Fibroblast of peridontal ligament (primary cell): ENCODE measurements around the gene CNTN4.

ENCODE experiments used
- DNase-seq: peaks from one replicate; pipeline ENCODE4 v3.0.0-alpha.2; 2010; ENCODE audit errors: extremely low read depth

Gene CNTN4

GRCh38 chr3:2686816-2687502, 588.3 kb downstream of the CNTN4 start:
- DNase-seq, result no peak

- DNase-seq, result no peak
Observed at GRCh38 chr3:2697589-2697988, 598.9 kb downstream of the CNTN4 start.

- no peak for DNase-seq
Observed at GRCh38 chr3:2701471-2701870, 602.8 kb downstream of the CNTN4 start.

GRCh38 chr3:2706144-2706835, 607.6 kb downstream of the CNTN4 start:
- DNase-seq, result no peak

GRCh38 chr3:2706836-2707210, 608.2 kb downstream of the CNTN4 start:
- DNase-seq, result no peak

GRCh38 chr3:2711081-2711480, 612.4 kb downstream of the CNTN4 start:
- no peak for DNase-seq

- DNase-seq, result no peak
Observed at GRCh38 chr3:2713923-2714322, 615.3 kb downstream of the CNTN4 start.

GRCh38 chr3:2714834-2715233, 616.2 kb downstream of the CNTN4 start:
- no peak for DNase-seq

- DNase-seq, result no peak
Observed at GRCh38 chr3:2727101-2727500, 628.4 kb downstream of the CNTN4 start.

- no peak for DNase-seq
Observed at GRCh38 chr3:2727610-2728318, 629.1 kb downstream of the CNTN4 start.

- DNase-seq, result no peak
Observed at GRCh38 chr3:2731843-2732242, 633.2 kb downstream of the CNTN4 start.

GRCh38 chr3:2735392-2735894, 636.8 kb downstream of the CNTN4 start:
- DNase-seq, result no peak

- DNase-seq, result no peak
Observed at GRCh38 chr3:2741516-2741915, 642.9 kb downstream of the CNTN4 start.

GRCh38 chr3:2765002-2765579, 666.4 kb downstream of the CNTN4 start:
- DNase-seq, result no peak

- peak; percentile 0 for DNase-seq
Observed at GRCh38 chr3:2770451-2770850, 671.8 kb downstream of the CNTN4 start.

GRCh38 chr3:2771193-2771592, 672.5 kb downstream of the CNTN4 start:
- DNase-seq, result no peak

- no peak for DNase-seq
Observed at GRCh38 chr3:2771741-2772140, 673.1 kb downstream of the CNTN4 start.

- DNase-seq, result no peak
Observed at GRCh38 chr3:2772803-2773202, 674.1 kb downstream of the CNTN4 start.

- DNase-seq, result no peak
Observed at GRCh38 chr3:2774481-2775249, 676.0 kb downstream of the CNTN4 start.

- DNase-seq, result no peak
Observed at GRCh38 chr3:2783261-2783660, 684.6 kb downstream of the CNTN4 start.

- DNase-seq, result no peak
Observed at GRCh38 chr3:2784627-2785026, 686.0 kb downstream of the CNTN4 start.
